HCT116 (cell line): ENCODE data around the gene GLB1L. TPM values are rescaled to one million over a fixed set of nuclear protein-coding genes. Genes with fewer than 3 reads are reported as not detected.

Experiments
- ATAC-seq: fragments of 200-7000 bp; cut with Tn5 transposase; 2 replicates; pipeline ENCODE4 v1.9.1; 2020; ENCODE audit warnings: mild to moderate bottlenecking, moderate library complexity
- BruUV-seq: library from RNA; stranded (reverse); fragments of 400-500 nt; replicated peaks from 2 replicates; lab custom pipeline; 2021; lab: Mats Ljungman, UMichigan
- CTCF ChIA-PET: fragments of 300-600 bp; sonication (Branson Sonifier 250); formaldehyde crosslinking; loops from one replicate; lab custom pipeline; 2021; ENCODE audit warnings: antibody characterized with exemption; lab: Charles Lee
- POLR2A ChIA-PET: fragments of 300-600, 350-600 bp; sonication (Branson Sonifier 250); formaldehyde crosslinking; loops from one replicate; lab custom pipeline; 2021; ENCODE audit warnings: antibody characterized with exemption; lab: Charles Lee
- RAD21 ChIA-PET, 2 experiments: fragments of 300-600 bp; sonication (Branson Sonifier 250); formaldehyde crosslinking; loops; one replicate each; lab custom pipeline; 2023; ENCODE audit warnings: low total read pairs in 2 of 2; ENCODE audit not compliant: uncharacterized antibody in 2 of 2, unreplicated experiment in 2 of 2, low non-redundant PET in 1 of 2; lab: Charles Lee
- DNase-seq: peaks from one replicate; pipeline ENCODE4 v3.0.0-alpha.2; 2010; ENCODE audit warnings: low read depth, low spot score
- H2AFZ ChIP-seq: fragments of 200-600 bp; shearing (Covaris generic), sonication (generic); 2 replicates; pipeline ENCODE4 v1.6.1; 2017; ENCODE audit warnings: low read depth, mixed run types, mixed read lengths, antibody characterized with exemption, low read length; ENCODE audit not compliant: poor library complexity, severe bottlenecking
- H3K27ac ChIP-seq: 2 replicates; pipeline ENCODE4 v1.5.1; 2012; ENCODE audit warnings: low read depth, low read length
- H3K27me3 ChIP-seq: fragments of 200-600 bp; sonication (generic); 2 replicates; pipeline ENCODE4 v1.6.1; 2016; ENCODE audit warnings: mixed run types, low read length, mixed read lengths; ENCODE audit not compliant: insufficient read depth
- H3K36me3 ChIP-seq, 2 experiments: fragments of 200-500 bp in 1 of 2; fragments of 200-600 bp in 1 of 2; sonication (Bioruptor generic) in 1 of 2; sonication (generic) in 1 of 2; 2 replicates each; pipeline versions ENCODE4 v1.5.1 to v1.6.1; 2014 to 2016; ENCODE audit warnings: low read length in 2 of 2, inconsistent platforms in 1 of 2, mixed read lengths in 1 of 2, mixed run types in 1 of 2; ENCODE audit not compliant: insufficient read depth in 2 of 2, control insufficient read depth in 1 of 2
- H3K4me1 ChIP-seq, 2 experiments: fragments of 200-600 bp in 1 of 2; sonication (generic) in 1 of 2; 2 replicates each; pipeline versions ENCODE4 v1.5.1 to v1.6.1; 2012 to 2017; ENCODE audit warnings: low read length in 2 of 2, inconsistent platforms in 1 of 2, mild to moderate bottlenecking in 1 of 2, mixed read lengths in 1 of 2, mixed run types in 1 of 2, moderate library complexity in 1 of 2; ENCODE audit not compliant: insufficient read depth in 2 of 2, control insufficient read depth in 1 of 2
- H3K4me2 ChIP-seq: fragments of 200-600 bp; sonication (generic); 2 replicates; pipeline ENCODE4 v1.6.1; 2017; ENCODE audit warnings: mixed run types, low read length, mixed read lengths
- H3K4me3 ChIP-seq, 2 experiments: fragments of 200-600 bp in 1 of 2; sonication (generic) in 1 of 2; replicated peaks in 1 of 2; 2 replicates each; pipeline ENCODE4 v1.5.1; 2011 to 2016; ENCODE audit warnings: low read length in 2 of 2, control low read depth in 1 of 2, low read depth in 1 of 2, mild to moderate bottlenecking in 1 of 2, mixed read lengths in 1 of 2, mixed run types in 1 of 2
- H3K79me2 ChIP-seq: fragments of 200-600 bp; sonication (generic); 2 replicates; pipeline ENCODE4 v1.6.1; 2017; ENCODE audit warnings: mild to moderate bottlenecking, mixed run types, low read length, moderate library complexity, mixed read lengths; ENCODE audit not compliant: insufficient read depth
- H3K9ac ChIP-seq: fragments of 200-600 bp; sonication (generic); 2 replicates; pipeline ENCODE4 v1.6.1; 2016; ENCODE audit warnings: low read length, mixed read lengths
- H3K9me2 ChIP-seq: fragments of 200-600 bp; sonication (generic), shearing (Covaris generic); 2 replicates; pipeline ENCODE4 v1.6.1; 2017; ENCODE audit warnings: mixed run types, mild to moderate bottlenecking, moderate library complexity; ENCODE audit not compliant: insufficient read depth
- H3K9me3 ChIP-seq, 2 experiments: fragments of 200-500 bp in 1 of 2; fragments of 200-600 bp in 1 of 2; sonication (Bioruptor generic) in 1 of 2; sonication (generic) in 1 of 2; 2 replicates each; pipeline ENCODE4 v1.6.1; 2014 to 2017; ENCODE audit warnings: low read length in 2 of 2, mixed read lengths in 2 of 2, inconsistent platforms in 1 of 2, low read depth in 1 of 2, mild to moderate bottlenecking in 1 of 2, mixed run types in 1 of 2, moderate library complexity in 1 of 2; ENCODE audit not compliant: control insufficient read depth in 1 of 2, insufficient read depth in 1 of 2
- H4K20me1 ChIP-seq: fragments of 200-600 bp; sonication (generic), shearing (Covaris generic); 2 replicates; pipeline ENCODE4 v1.6.1; 2017; ENCODE audit warnings: mixed run types, mild to moderate bottlenecking, moderate library complexity; ENCODE audit not compliant: insufficient read depth
- CTCF ChIP-seq, 3 experiments: fragments of 200-600 bp in 1 of 3; sonication (generic) in 1 of 3; IDR thresholded peaks in 2 of 3; conservative IDR thresholded peaks in 1 of 3; 2 replicates each; pipeline ENCODE4 v1.5.1; 2012 to 2017; ENCODE audit warnings: low read depth in 2 of 3, low read length in 2 of 3, antibody characterized with exemption in 1 of 3, borderline replicate concordance in 1 of 3, control low read depth in 1 of 3, mild to moderate bottlenecking in 1 of 3, mixed read lengths in 1 of 3, mixed run types in 1 of 3, moderate library complexity in 1 of 3; ENCODE audit not compliant: insufficient read depth in 1 of 3
- EGR1 ChIP-seq: IDR thresholded peaks from 2 replicates; pipeline ENCODE4 v1.6.1; 2012; ENCODE audit warnings: low read depth
- EZH2 ChIP-seq: fragments of 200-600 bp; sonication (generic); IDR thresholded peaks from 2 replicates; pipeline ENCODE4 v1.6.1; 2017; ENCODE audit warnings: antibody characterized with exemption, mixed run types
- EZH2phosphoT487 ChIP-seq: fragments of 200-600 bp; IDR thresholded peaks from 2 replicates; pipeline ENCODE4 v1.6.1; 2018; ENCODE audit warnings: antibody characterized with exemption, borderline replicate concordance
- FOSL1 ChIP-seq: IDR thresholded peaks from 2 replicates; pipeline ENCODE4 v1.6.1; 2012; ENCODE audit warnings: low read depth
- JUND ChIP-seq: IDR thresholded peaks from 2 replicates; pipeline ENCODE4 v1.6.1; 2012
- MAX ChIP-seq: IDR thresholded peaks from 2 replicates; pipeline ENCODE4 v1.6.1; 2012
- POLR2AphosphoS5 ChIP-seq: IDR thresholded peaks from 2 replicates; pipeline ENCODE4 v1.6.1; 2011; ENCODE audit warnings: mild to moderate bottlenecking, low read depth, low read length, moderate library complexity
- RAD21 ChIP-seq: IDR thresholded peaks from 2 replicates; pipeline ENCODE4 v1.6.1; 2012; ENCODE audit warnings: low read depth, mild to moderate bottlenecking
- SIN3A ChIP-seq: IDR thresholded peaks from 2 replicates; pipeline ENCODE4 v1.6.1; 2012; ENCODE audit warnings: low read depth
- SP1 ChIP-seq: IDR thresholded peaks from 2 replicates; pipeline ENCODE4 v1.6.1; 2012; ENCODE audit warnings: low read depth
- SRF ChIP-seq: IDR thresholded peaks from 2 replicates; pipeline ENCODE4 v1.6.1; 2012; ENCODE audit warnings: low read depth
- YY1 ChIP-seq: IDR thresholded peaks from 2 replicates; pipeline ENCODE4 v1.6.1; 2011; ENCODE audit warnings: low read length, low read depth, moderate library complexity, mild to moderate bottlenecking; ENCODE audit not compliant: insufficient replicate concordance; ENCODE audit errors: extremely low read depth
- ZBTB33 ChIP-seq: IDR thresholded peaks from 2 replicates; pipeline ENCODE4 v1.6.1; 2011; ENCODE audit warnings: mild to moderate bottlenecking, low read length, moderate library complexity; ENCODE audit not compliant: insufficient replicate concordance; ENCODE audit errors: extremely low read depth
- ZFX ChIP-seq: fragments of 450-650 bp; IDR thresholded peaks from 2 replicates; pipeline ENCODE4 v1.6.1; 2017
- ZNF274 ChIP-seq: fragments of 200-500 bp; sonication (Bioruptor generic); IDR thresholded peaks from 2 replicates; pipeline ENCODE4 v1.6.1; 2014; ENCODE audit warnings: mild to moderate bottlenecking, low read depth, low read length, inconsistent platforms
- intact Hi-C: fragments of 100-400 bp; cut with micrococcal nuclease; formaldehyde crosslinking; loops from 2 replicates; pipeline ENCODE4 v1.10.0; 2022
- total RNA-seq: library from RNA; stranded (reverse); gene quantifications from one replicate; pipeline ENCODE4 v1.2.1, GENCODE V29; 2021; ENCODE audit not compliant: unreplicated experiment

The GLB1L gene
- total RNA-seq, 1 experiment from 2014 or later = 6.6 TPM

- TF ChIP-seq CTCF (IDR thresholded peaks at IDR 0.05 in 2 of 3, conservative IDR thresholded peaks at IDR 0.05 in 1 of 3; ENCODE audit: borderline replicate concordance in 1 of 3, insufficient read depth in 1 of 3, low read depth in 2 of 3, low read length in 2 of 3) (no peak; a peak in 1 of 6 replicates), MAX (peak; percentile 70)
These were observed 38.7 kb downstream of the GLB1L start, which contains the start of gene ZFAND2B (continued) for GRCh38 chr2:219206328-219207133.

GRCh38 chr2:219205981-219206327 is 39.3 kb downstream of the GLB1L start:
- Histone ChIP-seq H2AFZ (no peak overlapping the region), H3K9me3 (peaks cover 0 to 9% of the 10 kb centered on the region in 2 experiments; a peak in 2 of 4 replicates), H3K9ac (peak overlapping the region; percentile 77), H3K36me3 (peaks cover 10 to 13% of the 10 kb centered on the region in 2 experiments; a peak in 3 of 4 replicates), H3K4me3 (peak overlapping the region; percentile 67), H3K27me3 (no peaks in the 10 kb centered on the region), H3K79me2 (no peaks in the 10 kb centered on the region), H4K20me1 (no peaks in the 10 kb centered on the region), H3K4me1 (peaks cover 11 to 17% of the 10 kb centered on the region in 2 experiments), H3K4me2 (peak overlapping the region; percentile 94), H3K27ac (peak overlapping the region; percentile 68), H3K9me2 (no peaks in the 10 kb centered on the region)
- CTCF ChIA-PET = interaction anchor here (1.1 to 1.7 kb wide), 3 partner anchors 9 to 89 kb away, joined by 3 to 6 read pairs (median 5); no protein-coding TSS in a partner anchor
- DNase-seq (no peak), ATAC-seq (no peak; the same call in 1 of the 2 replicates)
- TF ChIP-seq EZH2 (no peak), FOSL1 (no peak), EZH2phosphoT487 (no peak), POLR2AphosphoS5 (no peak), ZBTB33 (no peak), YY1 (no peak), MAX (no peak), ZNF274 (no peak), SP1 (no peak), ZFX (no peak), SIN3A (no peak), RAD21 (no peak), SRF (no peak), EGR1 (no peak), CTCF (IDR thresholded peaks at IDR 0.05 in 2 of 3, conservative IDR thresholded peaks at IDR 0.05 in 1 of 3; ENCODE audit: borderline replicate concordance in 1 of 3, insufficient read depth in 1 of 3, low read depth in 2 of 3, low read length in 2 of 3) (no peak), JUND (no peak)
- BruUV-seq = no TSS peak
- RAD21 ChIA-PET = no interaction called here
- intact Hi-C loops = loop anchor here (2.0 kb wide), 1 partner anchor 29 kb away; the partner anchor contains the start of gene CNPPD1
- POLR2A ChIA-PET = interaction anchor here (1.0 to 2.2 kb wide), 5 partner anchors 9 to 43 kb away, joined by 3 to 18 read pairs (median 5); partner anchors contain the start of gene CNPPD1
